Activated CD8-positive, alpha-beta T cell treated with anti-CD3 and anti-CD28 coated beads for 36 hours (primary cell): ENCODE measurements around the gene ZCCHC4. TPM values are rescaled to one million over a fixed set of nuclear protein-coding genes. Genes with fewer than 3 reads are reported as not detected.

Experiments used
- ATAC-seq: fragments of 200-7000 bp; cut with Tn5 transposase; one replicate; pipeline ENCODE4 v1.10.0; 2021; ENCODE audit warnings: mild to moderate bottlenecking, moderate library complexity
- CTCF ChIA-PET: fragments of 350-600 bp; sonication (Branson Sonifier 250); formaldehyde crosslinking; loops from one replicate; lab custom pipeline; 2021; ENCODE audit warnings: antibody characterized with exemption; lab: Charles Lee
- POLR2A ChIA-PET: fragments of 350-600 bp; sonication (Branson Sonifier 250); formaldehyde crosslinking; loops from one replicate; lab custom pipeline; 2021; ENCODE audit warnings: antibody characterized with exemption; lab: Charles Lee
- DNase-seq: peaks from one replicate; pipeline ENCODE4 v3.0.0-alpha.2; 2020
- H3K27ac Mint-ChIP-seq: one replicate; pipeline ENCODE4 v1.8.0; 2021; ENCODE audit warnings: mild to moderate bottlenecking, mixed read lengths
- H3K27me3 Mint-ChIP-seq: one replicate; pipeline ENCODE4 v1.8.0; 2021; ENCODE audit warnings: mixed read lengths
- H3K36me3 Mint-ChIP-seq: one replicate; pipeline ENCODE4 v1.8.0; 2021; ENCODE audit warnings: low read depth, mixed read lengths
- H3K4me1 Mint-ChIP-seq: one replicate; pipeline ENCODE4 v1.8.0; 2021; ENCODE audit warnings: low read depth, mixed read lengths
- H3K4me3 Mint-ChIP-seq: one replicate; pipeline ENCODE4 v1.8.0; 2021; ENCODE audit warnings: mild to moderate bottlenecking, moderate library complexity, mixed read lengths
- H3K9me3 Mint-ChIP-seq: one replicate; pipeline ENCODE4 v1.8.0; 2021; ENCODE audit warnings: mixed read lengths
- intact Hi-C: fragments of 100-400 bp; cut with micrococcal nuclease; formaldehyde crosslinking; loops from one replicate; pipeline ENCODE4 v1.10.0; 2022
- total RNA-seq, 2 experiments: library from RNA; stranded (reverse); gene quantifications; one replicate each; pipeline ENCODE4 v1.2.3, GENCODE V29; 2021
- TF ChIP-seq, protein P1 (sequence below): fragments of 200-600 bp; IDR thresholded peaks from one replicate; pipeline ENCODE4 v1.8.0; 2022; ENCODE audit warnings: antibody characterized with exemption, mild to moderate bottlenecking

Gene ZCCHC4
- total RNA-seq, 2 experiments from 2014 or later = 12.0 to 12.8 TPM

- H3K36me3 Mint-ChIP-seq = no peaks in the 10 kb centered on the region
Measured at GRCh38 chr4:25307596-25307995, 5.0 kb upstream of the ZCCHC4 start.

GRCh38 chr4:25308306-25308705 lies 4.3 kb upstream of the ZCCHC4 start:
- intact Hi-C loops = no loop called here
- Mint-ChIP-seq H3K27ac (no peak overlapping the region), H3K9me3 (no peaks in the 10 kb centered on the region), H3K4me3 (no peak overlapping the region), H3K27me3 (peaks cover 4% of the 10 kb centered on the region), H3K36me3 (no peaks in the 10 kb centered on the region), H3K4me1 (peaks cover 9% of the 10 kb centered on the region)
- ATAC-seq = no peak
- POLR2A ChIA-PET = no interaction called here
- no peak for DNase-seq
- TF ChIP-seq, protein P1, sequence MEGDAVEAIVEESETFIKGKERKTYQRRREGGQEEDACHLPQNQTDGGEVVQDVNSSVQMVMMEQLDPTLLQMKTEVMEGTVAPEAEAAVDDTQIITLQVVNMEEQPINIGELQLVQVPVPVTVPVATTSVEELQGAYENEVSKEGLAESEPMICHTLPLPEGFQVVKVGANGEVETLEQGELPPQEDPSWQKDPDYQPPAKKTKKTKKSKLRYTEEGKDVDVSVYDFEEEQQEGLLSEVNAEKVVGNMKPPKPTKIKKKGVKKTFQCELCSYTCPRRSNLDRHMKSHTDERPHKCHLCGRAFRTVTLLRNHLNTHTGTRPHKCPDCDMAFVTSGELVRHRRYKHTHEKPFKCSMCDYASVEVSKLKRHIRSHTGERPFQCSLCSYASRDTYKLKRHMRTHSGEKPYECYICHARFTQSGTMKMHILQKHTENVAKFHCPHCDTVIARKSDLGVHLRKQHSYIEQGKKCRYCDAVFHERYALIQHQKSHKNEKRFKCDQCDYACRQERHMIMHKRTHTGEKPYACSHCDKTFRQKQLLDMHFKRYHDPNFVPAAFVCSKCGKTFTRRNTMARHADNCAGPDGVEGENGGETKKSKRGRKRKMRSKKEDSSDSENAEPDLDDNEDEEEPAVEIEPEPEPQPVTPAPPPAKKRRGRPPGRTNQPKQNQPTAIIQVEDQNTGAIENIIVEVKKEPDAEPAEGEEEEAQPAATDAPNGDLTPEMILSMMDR = no peak
- CTCF ChIA-PET = interaction anchor here (1.2 kb wide), 1 partner anchor 75 kb away, joined by 3 read pairs; the partner anchor contains the start of gene PI4K2B

More at GRCh38 chr4:25307596-25307995, 5.0 kb upstream of the ZCCHC4 start:
- intact Hi-C loops = no loop called here
- POLR2A ChIA-PET = no interaction called here
- H3K27me3 Mint-ChIP-seq = peaks cover 5% of the 10 kb centered on the region
- CTCF ChIA-PET = no interaction called here
- no peak overlapping the region for H3K27ac Mint-ChIP-seq
- ATAC-seq (no peak), DNase-seq (no peak)
- TF ChIP-seq, protein P1 = no peak
- peaks cover 5% of the 10 kb centered on the region for H3K4me1 Mint-ChIP-seq
- H3K9me3 Mint-ChIP-seq = no peaks in the 10 kb centered on the region
- H3K4me3 Mint-ChIP-seq = no peak overlapping the region

GRCh38 chr4:25308761-25309160 lies 3.8 kb upstream of the ZCCHC4 start:
- Mint-ChIP-seq H3K27me3 (peaks cover 4% of the 10 kb centered on the region), H3K4me3 (no peak overlapping the region), H3K4me1 (peaks cover 14% of the 10 kb centered on the region), H3K36me3 (no peaks in the 10 kb centered on the region), H3K27ac (no peak overlapping the region), H3K9me3 (no peaks in the 10 kb centered on the region)
- ATAC-seq = no peak
- DNase-seq = no peak
- intact Hi-C loops = no loop called here
- ChIA-PET CTCF (interaction anchor here (1.2 kb wide), 1 partner anchor 75 kb away, joined by 3 read pairs; the partner anchor contains the start of gene PI4K2B), POLR2A (no interaction called here)
- TF ChIP-seq, protein P1 = no peak

DNA sequence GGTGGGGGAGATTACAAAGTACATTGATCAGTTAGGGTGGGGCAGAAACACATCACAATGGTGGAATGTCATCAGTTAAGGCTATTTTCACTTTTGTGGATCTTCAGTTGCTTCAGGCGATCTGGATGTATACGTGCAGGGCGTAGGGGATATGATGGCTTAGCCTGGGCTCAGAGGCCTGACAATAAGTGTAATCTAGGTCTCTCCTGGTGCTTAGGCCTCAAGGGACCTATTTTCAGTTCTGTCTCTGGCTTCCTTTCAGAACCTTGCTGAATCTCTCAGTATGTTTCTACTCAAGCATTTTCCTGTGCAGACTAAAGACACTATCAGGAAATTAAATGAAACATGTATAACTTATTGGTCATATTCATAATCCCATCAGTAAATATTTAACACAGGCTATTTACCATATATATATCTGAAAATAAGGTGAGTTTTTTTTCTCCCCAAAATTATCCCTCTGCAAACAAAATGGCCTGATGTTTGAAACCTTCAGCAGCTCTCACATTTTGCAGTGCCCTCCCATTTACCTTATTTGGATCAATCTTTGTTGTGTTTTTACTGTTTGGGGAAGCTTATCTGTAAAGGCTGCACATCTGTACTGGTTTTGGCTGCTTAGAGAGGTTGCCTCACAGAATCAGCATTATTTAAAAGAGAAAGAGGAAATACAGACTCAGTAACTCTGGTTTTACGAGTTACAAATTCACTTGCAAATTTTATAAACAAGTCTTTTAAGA lies 2.3 kb upstream of the ZCCHC4 start:
- H3K27ac Mint-ChIP-seq = no peak overlapping the region
- no peak for DNase-seq
- POLR2A ChIA-PET = no interaction called here
- no peak for ATAC-seq
- peaks cover 4% of the 10 kb centered on the region for H3K27me3 Mint-ChIP-seq
- TF ChIP-seq, protein P1 = no peak
- H3K4me3 Mint-ChIP-seq = no peak overlapping the region
- H3K36me3 Mint-ChIP-seq = peaks cover 3% of the 10 kb centered on the region
- intact Hi-C loops = loop anchor here (10.0 kb wide), 1 partner anchor 75 kb away; the partner anchor contains the start of gene PI4K2B
- peaks cover 21% of the 10 kb centered on the region for H3K4me1 Mint-ChIP-seq
- CTCF ChIA-PET = interaction anchor here (0.7 to 5.4 kb wide), 3 partner anchors 42 to 76 kb away, joined by 3 to 58 read pairs (median 56); partner anchors contain the start of gene PI4K2B
- no peaks in the 10 kb centered on the region for H3K9me3 Mint-ChIP-seq

DNA sequence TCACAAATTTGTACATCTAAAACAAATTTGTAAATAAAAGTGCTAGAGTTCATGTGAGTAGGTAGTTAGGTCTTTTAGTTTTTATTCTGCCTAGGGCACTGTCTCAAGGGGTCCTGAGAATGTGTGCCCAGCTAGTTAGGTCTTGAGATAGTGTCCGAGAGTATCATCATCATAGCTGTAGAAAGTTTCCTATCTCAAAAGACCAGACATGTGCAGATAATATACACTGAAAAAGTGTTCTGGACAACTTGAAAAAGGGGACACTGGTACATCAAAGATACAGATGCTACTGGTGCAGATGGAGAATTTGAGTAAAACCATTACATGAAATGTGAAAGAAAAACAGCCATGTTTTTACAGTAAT lies 1.8 kb upstream of the ZCCHC4 start:
- peaks cover 4% of the 10 kb centered on the region for H3K27me3 Mint-ChIP-seq
- POLR2A ChIA-PET = no interaction called here
- intact Hi-C loops = loop anchor here (10.0 kb wide), 1 partner anchor 76 kb away; the partner anchor contains the start of gene PI4K2B
- H3K4me1 Mint-ChIP-seq = peaks cover 21% of the 10 kb centered on the region
- H3K36me3 Mint-ChIP-seq = peaks cover 3% of the 10 kb centered on the region
- TF ChIP-seq, protein P1 = no peak
- CTCF ChIA-PET = interaction anchor here (0.7 to 5.4 kb wide), 4 partner anchors 41 to 76 kb away, joined by 3 to 58 read pairs (median 36); partner anchors contain the start of gene PI4K2B
- no peak overlapping the region for H3K4me3 Mint-ChIP-seq
- H3K27ac Mint-ChIP-seq = no peak overlapping the region
- no peak for ATAC-seq
- no peaks in the 10 kb centered on the region for H3K9me3 Mint-ChIP-seq
- DNase-seq = no peak
